Stomach (tissue), 4 donors: ENCODE measurements around the gene TP53RK.

Source experiments
- CTCF ChIP-seq, 7 experiments: fragments of 450-650 bp in 4 of 7; fragments of 200-600 bp in 3 of 7; sonication (generic) in 3 of 7; IDR thresholded peaks; one replicate each; pipeline ENCODE4 v1.5.1; 2016 to 2019; ENCODE audit warnings: antibody characterized with exemption in 7 of 7, control low read depth in 2 of 7, mild to moderate bottlenecking in 1 of 7
- EP300 ChIP-seq: sonication (generic); formaldehyde crosslinking; IDR thresholded peaks from one replicate; pipeline ENCODE4 v1.6.1; 2017; ENCODE audit warnings: antibody characterized with exemption
- POLR2A ChIP-seq, 4 donors: fragments of 450-650 bp; IDR thresholded peaks; one replicate each; pipeline ENCODE4 v1.6.1; 2016; ENCODE audit warnings: antibody characterized with exemption in 4 of 4, control low read depth in 2 of 4, mild to moderate bottlenecking in 1 of 4, moderate library complexity in 1 of 4
- POLR2AphosphoS5 ChIP-seq, 3 donors: sonication (generic); formaldehyde crosslinking; IDR thresholded peaks; one replicate each; pipeline ENCODE4 v1.6.1; 2016; ENCODE audit warnings: antibody characterized with exemption in 3 of 3

DNA sequence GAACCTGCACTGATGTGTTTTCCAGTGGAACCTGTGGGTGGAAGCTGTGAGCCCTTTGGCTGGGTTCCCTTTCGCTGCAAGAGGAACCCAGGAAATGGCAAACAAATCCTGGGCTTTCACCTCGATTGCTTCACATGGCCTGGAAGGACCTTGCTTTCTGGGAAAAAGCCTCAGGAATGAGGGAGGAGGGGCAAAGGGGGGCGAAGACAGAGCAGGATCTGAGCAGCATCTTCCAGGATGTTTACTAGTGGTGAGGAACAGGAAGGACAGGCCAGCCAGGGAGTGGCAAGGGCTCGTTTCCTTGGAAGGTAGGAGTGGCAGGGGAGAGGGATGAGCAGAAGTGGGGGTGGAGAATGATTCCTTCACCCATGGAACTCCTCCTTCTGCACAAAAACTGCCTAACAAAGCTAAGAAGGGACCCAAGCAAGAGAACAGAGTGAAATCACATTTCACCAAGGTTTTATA, 26.1 kb upstream of the TP53RK start:
- TF ChIP-seq CTCF (IDR thresholded peaks at IDR 0.05) (peak in 2 of 7 experiments; percentile 9 to 14), POLR2A (IDR thresholded peaks at IDR 0.05) (no peak), EP300 (no peak), POLR2AphosphoS5 (IDR thresholded peaks at IDR 0.05) (peak; percentile 26 to 70 (median 57))
